Measurements from ENCODE around the gene AOC3. TPM values are rescaled to one million over a fixed set of nuclear protein-coding genes. Genes with fewer than 3 reads are reported as not detected.

Gene AOC3, protein sequence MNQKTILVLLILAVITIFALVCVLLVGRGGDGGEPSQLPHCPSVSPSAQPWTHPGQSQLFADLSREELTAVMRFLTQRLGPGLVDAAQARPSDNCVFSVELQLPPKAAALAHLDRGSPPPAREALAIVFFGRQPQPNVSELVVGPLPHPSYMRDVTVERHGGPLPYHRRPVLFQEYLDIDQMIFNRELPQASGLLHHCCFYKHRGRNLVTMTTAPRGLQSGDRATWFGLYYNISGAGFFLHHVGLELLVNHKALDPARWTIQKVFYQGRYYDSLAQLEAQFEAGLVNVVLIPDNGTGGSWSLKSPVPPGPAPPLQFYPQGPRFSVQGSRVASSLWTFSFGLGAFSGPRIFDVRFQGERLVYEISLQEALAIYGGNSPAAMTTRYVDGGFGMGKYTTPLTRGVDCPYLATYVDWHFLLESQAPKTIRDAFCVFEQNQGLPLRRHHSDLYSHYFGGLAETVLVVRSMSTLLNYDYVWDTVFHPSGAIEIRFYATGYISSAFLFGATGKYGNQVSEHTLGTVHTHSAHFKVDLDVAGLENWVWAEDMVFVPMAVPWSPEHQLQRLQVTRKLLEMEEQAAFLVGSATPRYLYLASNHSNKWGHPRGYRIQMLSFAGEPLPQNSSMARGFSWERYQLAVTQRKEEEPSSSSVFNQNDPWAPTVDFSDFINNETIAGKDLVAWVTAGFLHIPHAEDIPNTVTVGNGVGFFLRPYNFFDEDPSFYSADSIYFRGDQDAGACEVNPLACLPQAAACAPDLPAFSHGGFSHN
- total RNA-seq = 0.46 TPM

DNA sequence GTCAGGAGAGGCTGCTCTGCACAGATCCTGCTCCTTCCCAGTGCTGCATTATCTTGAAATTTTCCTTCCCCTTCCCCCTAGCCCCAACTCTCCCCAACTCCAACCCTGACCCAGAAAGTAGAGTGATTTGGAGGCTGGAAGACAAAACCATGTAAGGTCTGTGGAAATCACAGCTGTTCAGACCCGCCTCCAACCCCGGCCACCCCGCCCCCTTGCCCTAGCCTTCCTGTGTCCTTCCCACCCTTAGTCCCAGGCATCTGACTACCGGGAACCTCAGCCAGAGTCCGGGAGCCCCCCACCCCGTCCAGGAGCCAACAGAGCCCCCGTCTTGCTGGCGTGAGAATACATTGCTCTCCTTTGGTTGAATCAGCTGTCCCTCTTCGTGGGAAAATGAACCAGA, at the start of gene AOC3:
AOC3 (plus strand) TSS at position 246 of the 400 bp plus-strand sequence; CDS start at position 391, 145 bp downstream.

DNA sequence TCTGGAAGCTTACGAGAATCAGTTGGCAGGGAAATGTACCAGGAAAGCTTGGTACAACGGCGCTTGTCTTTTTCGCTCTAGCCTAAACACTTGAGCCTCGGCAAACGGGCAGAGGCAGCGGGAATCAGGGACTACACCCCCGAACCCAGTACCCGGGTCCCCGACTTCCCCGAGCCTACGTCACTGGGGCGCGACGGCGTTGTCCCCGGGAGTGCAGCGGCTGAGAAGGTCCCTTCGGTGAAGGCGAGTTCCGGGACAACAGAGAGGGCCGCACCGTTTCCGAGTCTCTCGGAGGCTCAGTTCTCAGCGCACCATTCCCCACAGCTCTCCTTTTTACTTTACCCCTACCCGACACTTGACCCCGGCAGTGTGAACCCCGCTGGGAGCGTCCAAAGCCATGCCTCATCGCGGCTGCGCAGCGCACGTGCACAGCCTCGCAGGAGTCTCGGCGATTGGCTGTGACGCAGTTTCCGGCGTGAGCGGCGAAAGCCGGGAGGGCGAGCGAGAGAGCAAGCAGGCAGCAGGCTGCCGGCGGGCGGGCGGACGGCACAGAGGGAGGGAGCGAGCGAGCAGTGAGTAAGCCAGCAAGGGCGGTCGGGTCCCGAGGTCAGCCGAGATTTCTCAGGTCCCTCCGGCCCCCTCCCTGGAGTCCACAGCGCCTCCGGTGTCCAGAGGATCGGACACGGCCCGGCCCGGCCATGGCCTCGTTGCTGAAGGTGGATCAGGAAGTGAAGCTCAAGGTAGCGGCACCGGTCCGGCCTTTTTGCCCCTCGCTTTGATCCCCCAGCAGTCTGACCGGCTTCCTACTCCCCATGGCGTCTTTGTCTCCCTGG, 17.8 kb upstream of the AOC3 start, which contains the start of gene PSME3:
PSME3 (plus strand) TSS at position 464 of the 833 bp plus-strand sequence; CDS start at position 699, 235 bp downstream.

DNA sequence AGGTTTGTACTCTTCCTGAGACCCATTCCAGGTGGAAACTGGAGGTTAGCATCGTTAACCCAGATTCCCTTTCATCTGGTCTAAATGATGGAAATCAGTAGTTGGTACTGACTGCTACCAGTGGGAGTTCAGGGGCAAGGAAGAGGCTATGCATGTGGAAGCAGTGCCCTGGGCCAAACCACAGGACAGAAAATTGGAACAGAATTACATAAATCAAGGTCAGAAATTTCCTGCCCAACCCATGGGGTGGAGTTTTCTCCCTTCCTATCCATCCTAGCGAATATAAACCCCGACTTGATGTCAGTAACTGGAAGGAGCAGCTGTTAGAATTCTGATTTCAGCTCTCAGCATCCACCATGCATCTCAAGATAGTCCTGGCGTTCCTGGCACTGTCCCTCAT, 6.7 kb upstream of the AOC3 start, which contains the start of gene AOC2:
AOC2 (plus strand) TSS at position 310 of the 400 bp plus-strand sequence; CDS start at position 357, 47 bp downstream.

DNA sequence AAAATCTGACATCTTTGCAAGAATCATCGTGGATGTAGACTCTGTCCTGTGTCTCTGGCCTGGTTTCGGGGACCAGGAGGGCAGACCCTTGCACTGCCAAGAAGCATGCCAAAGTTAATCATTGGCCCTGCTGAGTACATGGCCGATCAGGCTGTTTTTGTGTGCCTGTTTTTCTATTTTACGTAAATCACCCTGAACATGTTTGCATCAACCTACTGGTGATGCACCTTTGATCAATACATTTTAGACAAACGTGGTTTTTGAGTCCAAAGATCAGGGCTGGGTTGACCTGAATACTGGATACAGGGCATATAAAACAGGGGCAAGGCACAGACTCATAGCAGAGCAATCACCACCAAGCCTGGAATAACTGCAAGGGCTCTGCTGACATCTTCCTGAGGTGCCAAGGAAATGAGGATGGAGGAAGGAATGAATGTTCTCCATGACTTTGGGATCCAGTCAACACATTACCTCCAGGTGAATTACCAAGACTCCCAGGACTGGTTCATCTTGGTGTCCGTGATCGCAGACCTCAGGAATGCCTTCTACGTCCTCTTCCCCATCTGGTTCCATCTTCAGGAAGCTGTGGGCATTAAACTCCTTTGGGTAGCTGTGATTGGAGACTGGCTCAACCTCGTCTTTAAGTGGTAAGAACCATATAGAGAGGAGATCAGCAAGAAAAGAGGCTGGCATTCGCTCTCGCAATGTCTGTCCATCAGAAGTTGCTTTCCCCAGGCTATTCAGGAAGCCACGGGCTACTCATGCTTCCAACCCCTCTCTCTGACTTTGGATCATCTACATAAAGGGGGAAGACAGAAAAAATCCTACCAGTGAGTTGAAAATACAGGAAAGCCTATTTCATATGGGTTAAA, 49.7 kb downstream of the AOC3 start, which contains the start of gene G6PC1:
G6PC1 (plus strand) TSS at position 340 of the 872 bp plus-strand sequence; CDS start at position 418, 78 bp downstream.

Small RNA genes lying within 50 kb of the gene (small RNA-seq; reads per million reads assigned to genes)
- gene MIR6781 = not detected
- gene RNU6-287P = not detected

Other genes with a start within 250 kb of the AOC3 start
- gene RETREG3, start 241.8 kb upstream of the AOC3 start, total RNA-seq = 49.6 TPM
- 24.9 TPM for gene TUBG1, start 241.5 kb upstream of the AOC3 start, total RNA-seq
- gene TUBG2, start 191.9 kb upstream of the AOC3 start, total RNA-seq = 16.6 TPM
- gene PLEKHH3, start 174.2 kb upstream of the AOC3 start, total RNA-seq = 3.7 TPM
- 2.1 TPM for gene CCR10, start 169.4 kb upstream of the AOC3 start, total RNA-seq
- 31.6 TPM for gene CNTNAP1, start 168.7 kb upstream of the AOC3 start, total RNA-seq
- gene EZH1, start 106.2 kb upstream of the AOC3 start, total RNA-seq = 35.5 TPM
- 16.6 TPM for gene RAMP2, start 90.0 kb upstream of the AOC3 start, total RNA-seq
- 39.2 TPM for gene VPS25, start 77.8 kb upstream of the AOC3 start, total RNA-seq
- gene WNK4, start 70.6 kb upstream of the AOC3 start, total RNA-seq = 0.69 TPM
- gene COA3, start 52.5 kb upstream of the AOC3 start, total RNA-seq = 99.9 TPM
- gene CNTD1, start 52.3 kb upstream of the AOC3 start, total RNA-seq = 0.92 TPM
- gene BECN1, start 26.9 kb upstream of the AOC3 start, total RNA-seq = 73.1 TPM
- 55.1 TPM for gene PSME3, start 17.8 kb upstream of the AOC3 start, total RNA-seq
- 1.2 TPM for gene AOC2, start 6.6 kb upstream of the AOC3 start, total RNA-seq
- under 0.01 TPM for gene G6PC1, start 49.6 kb downstream of the AOC3 start, total RNA-seq
- gene AARSD1, start 113.3 kb downstream of the AOC3 start, total RNA-seq = 29.1 TPM
- gene PTGES3L, start 128.9 kb downstream of the AOC3 start, total RNA-seq = 3.7 TPM
- 21.2 TPM for gene RUNDC1, start 129.4 kb downstream of the AOC3 start, total RNA-seq
- gene RPL27, start 147.2 kb downstream of the AOC3 start, total RNA-seq = 935 TPM
- gene IFI35, start 155.6 kb downstream of the AOC3 start, total RNA-seq = 4.8 TPM
- gene VAT1, start 171.2 kb downstream of the AOC3 start, total RNA-seq = 172 TPM
- 28.4 TPM for gene RND2, start 174.0 kb downstream of the AOC3 start, total RNA-seq